HCT116 (cell line): ENCODE results near the gene MYO5C. TPM values are rescaled to one million over a fixed set of nuclear protein-coding genes. Genes with fewer than 3 reads are reported as not detected.

Experiments
- CBX3 ChIP-seq: IDR thresholded peaks from 2 replicates; pipeline ENCODE4 v1.6.1; 2012; ENCODE audit warnings: low read depth
- CEBPB ChIP-seq: IDR thresholded peaks from 2 replicates; pipeline ENCODE4 v1.6.1; 2012; ENCODE audit warnings: low read depth
- EZH2 ChIP-seq: fragments of 200-600 bp; sonication (generic); IDR thresholded peaks from 2 replicates; pipeline ENCODE4 v1.6.1; 2017; ENCODE audit warnings: antibody characterized with exemption, mixed run types
- POLR2AphosphoS5 ChIP-seq: IDR thresholded peaks from 2 replicates; pipeline ENCODE4 v1.6.1; 2011; ENCODE audit warnings: mild to moderate bottlenecking, low read depth, low read length, moderate library complexity
- YY1 ChIP-seq: IDR thresholded peaks from 2 replicates; pipeline ENCODE4 v1.6.1; 2011; ENCODE audit warnings: low read length, low read depth, moderate library complexity, mild to moderate bottlenecking; ENCODE audit not compliant: insufficient replicate concordance; ENCODE audit errors: extremely low read depth
- ZFX ChIP-seq: fragments of 450-650 bp; IDR thresholded peaks from 2 replicates; pipeline ENCODE4 v1.6.1; 2017
- ZNF274 ChIP-seq: fragments of 200-500 bp; sonication (Bioruptor generic); IDR thresholded peaks from 2 replicates; pipeline ENCODE4 v1.6.1; 2014; ENCODE audit warnings: mild to moderate bottlenecking, low read depth, low read length, inconsistent platforms
- total RNA-seq: library from RNA; stranded (reverse); gene quantifications from one replicate; pipeline ENCODE4 v1.2.1, GENCODE V29; 2021; ENCODE audit not compliant: unreplicated experiment
- TF ChIP-seq, protein P1 (sequence below): IDR thresholded peaks from 2 replicates; pipeline ENCODE4 v1.6.1; 2012; ENCODE audit warnings: low read depth
- TF ChIP-seq, protein P2 (sequence below): IDR thresholded peaks from 2 replicates; pipeline ENCODE4 v1.6.1; 2011; ENCODE audit warnings: mild to moderate bottlenecking, low read length, moderate library complexity; ENCODE audit not compliant: insufficient replicate concordance; ENCODE audit errors: extremely low read depth

The MYO5C gene
- total RNA-seq, 1 experiment from 2014 or later, result 34.0 TPM

DNA sequence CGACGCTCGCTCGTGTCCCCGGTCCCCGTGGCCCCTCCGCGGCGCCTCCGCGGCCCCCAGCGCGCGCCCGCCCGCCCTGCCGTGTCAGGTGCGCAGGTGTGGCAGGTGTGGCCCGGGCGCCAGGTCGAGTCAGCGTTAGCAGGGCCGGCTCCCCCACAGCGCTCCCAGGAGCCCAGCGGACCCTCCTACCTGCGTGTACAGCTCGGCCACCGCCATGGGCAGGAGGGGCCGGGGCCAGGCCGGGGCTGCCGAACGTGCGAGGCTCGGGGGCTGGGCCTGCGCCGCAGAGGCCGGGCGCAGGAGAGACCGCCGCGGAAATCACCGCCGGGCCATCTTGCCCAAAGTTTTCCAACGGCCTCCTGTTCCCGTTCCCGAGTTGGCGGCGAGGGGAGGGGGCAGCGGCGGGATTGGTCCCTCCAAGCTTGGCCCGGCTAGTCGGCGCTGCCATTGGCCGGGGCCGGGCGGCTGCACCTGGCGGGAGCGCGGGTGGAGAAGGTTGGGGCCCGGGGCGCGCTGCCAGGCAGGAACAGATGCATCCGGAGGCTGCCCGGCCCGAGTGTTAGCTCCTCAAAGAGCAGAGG, at the start of gene MYO5C (continued):
- TF ChIP-seq, protein P1, sequence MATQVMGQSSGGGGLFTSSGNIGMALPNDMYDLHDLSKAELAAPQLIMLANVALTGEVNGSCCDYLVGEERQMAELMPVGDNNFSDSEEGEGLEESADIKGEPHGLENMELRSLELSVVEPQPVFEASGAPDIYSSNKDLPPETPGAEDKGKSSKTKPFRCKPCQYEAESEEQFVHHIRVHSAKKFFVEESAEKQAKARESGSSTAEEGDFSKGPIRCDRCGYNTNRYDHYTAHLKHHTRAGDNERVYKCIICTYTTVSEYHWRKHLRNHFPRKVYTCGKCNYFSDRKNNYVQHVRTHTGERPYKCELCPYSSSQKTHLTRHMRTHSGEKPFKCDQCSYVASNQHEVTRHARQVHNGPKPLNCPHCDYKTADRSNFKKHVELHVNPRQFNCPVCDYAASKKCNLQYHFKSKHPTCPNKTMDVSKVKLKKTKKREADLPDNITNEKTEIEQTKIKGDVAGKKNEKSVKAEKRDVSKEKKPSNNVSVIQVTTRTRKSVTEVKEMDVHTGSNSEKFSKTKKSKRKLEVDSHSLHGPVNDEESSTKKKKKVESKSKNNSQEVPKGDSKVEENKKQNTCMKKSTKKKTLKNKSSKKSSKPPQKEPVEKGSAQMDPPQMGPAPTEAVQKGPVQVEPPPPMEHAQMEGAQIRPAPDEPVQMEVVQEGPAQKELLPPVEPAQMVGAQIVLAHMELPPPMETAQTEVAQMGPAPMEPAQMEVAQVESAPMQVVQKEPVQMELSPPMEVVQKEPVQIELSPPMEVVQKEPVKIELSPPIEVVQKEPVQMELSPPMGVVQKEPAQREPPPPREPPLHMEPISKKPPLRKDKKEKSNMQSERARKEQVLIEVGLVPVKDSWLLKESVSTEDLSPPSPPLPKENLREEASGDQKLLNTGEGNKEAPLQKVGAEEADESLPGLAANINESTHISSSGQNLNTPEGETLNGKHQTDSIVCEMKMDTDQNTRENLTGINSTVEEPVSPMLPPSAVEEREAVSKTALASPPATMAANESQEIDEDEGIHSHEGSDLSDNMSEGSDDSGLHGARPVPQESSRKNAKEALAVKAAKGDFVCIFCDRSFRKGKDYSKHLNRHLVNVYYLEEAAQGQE, result no peak
- TF ChIP-seq, protein P2, sequence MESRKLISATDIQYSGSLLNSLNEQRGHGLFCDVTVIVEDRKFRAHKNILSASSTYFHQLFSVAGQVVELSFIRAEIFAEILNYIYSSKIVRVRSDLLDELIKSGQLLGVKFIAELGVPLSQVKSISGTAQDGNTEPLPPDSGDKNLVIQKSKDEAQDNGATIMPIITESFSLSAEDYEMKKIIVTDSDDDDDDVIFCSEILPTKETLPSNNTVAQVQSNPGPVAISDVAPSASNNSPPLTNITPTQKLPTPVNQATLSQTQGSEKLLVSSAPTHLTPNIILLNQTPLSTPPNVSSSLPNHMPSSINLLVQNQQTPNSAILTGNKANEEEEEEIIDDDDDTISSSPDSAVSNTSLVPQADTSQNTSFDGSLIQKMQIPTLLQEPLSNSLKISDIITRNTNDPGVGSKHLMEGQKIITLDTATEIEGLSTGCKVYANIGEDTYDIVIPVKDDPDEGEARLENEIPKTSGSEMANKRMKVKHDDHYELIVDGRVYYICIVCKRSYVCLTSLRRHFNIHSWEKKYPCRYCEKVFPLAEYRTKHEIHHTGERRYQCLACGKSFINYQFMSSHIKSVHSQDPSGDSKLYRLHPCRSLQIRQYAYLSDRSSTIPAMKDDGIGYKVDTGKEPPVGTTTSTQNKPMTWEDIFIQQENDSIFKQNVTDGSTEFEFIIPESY, result no peak
- TF ChIP-seq ZNF274 (no peak), CBX3 (no peak), CEBPB (no peak), EZH2 (no peak), POLR2AphosphoS5 (peak; percentile 71), ZFX (peak; percentile 87), YY1 (peak; percentile 12)
- TF ChIP-seq, all 23 proteins: peak for 8
